Dendritic cell treated with granulocyte-macrophage colony-stimulating factor and Interleukin-4, amounts not matched to agents 40 ng/mL and 50 ng/mL, for 4 days (primary cell): Measurements from ENCODE around the gene GOLGA3.
"Not testable (repeated sequence)": the region's sequence is repeated elsewhere in the genome, so short reads cannot be mapped to it uniquely, and the experiment has no call there.

Source experiments
- H3K27ac Mint-ChIP-seq: one replicate; pipeline ENCODE4 v1.8.0; 2022; ENCODE audit warnings: mild to moderate bottlenecking, mixed read lengths
- H3K27me3 Mint-ChIP-seq: one replicate; pipeline ENCODE4 v1.8.0; 2022; ENCODE audit warnings: mild to moderate bottlenecking, mixed read lengths
- H3K36me3 Mint-ChIP-seq: one replicate; pipeline ENCODE4 v1.8.0; 2022; ENCODE audit warnings: low read depth, mixed read lengths
- H3K4me1 Mint-ChIP-seq: one replicate; pipeline ENCODE4 v1.8.0; 2022; ENCODE audit warnings: low read depth, mixed read lengths
- H3K4me3 Mint-ChIP-seq: one replicate; pipeline ENCODE4 v1.8.0; 2022; ENCODE audit warnings: mild to moderate bottlenecking, moderate library complexity, mixed read lengths
- H3K9me3 Mint-ChIP-seq: one replicate; pipeline ENCODE4 v1.8.0; 2022; ENCODE audit warnings: mixed read lengths
- intact Hi-C: fragments of 100-400 bp; cut with micrococcal nuclease; formaldehyde crosslinking; loops from one replicate; pipeline ENCODE4 v1.15.0; 2022

The GOLGA3 gene

GRCh38 chr12:132836795-132837331 lies 8.2 kb upstream of the GOLGA3 start:
- no peaks in the 10 kb centered on the region for H3K9me3 Mint-ChIP-seq
- peaks cover 6% of the 10 kb centered on the region for H3K4me1 Mint-ChIP-seq
- H3K36me3 Mint-ChIP-seq: peaks cover 94% of the 10 kb centered on the region
- intact Hi-C loops: no loop called here
- no peaks in the 10 kb centered on the region for H3K27me3 Mint-ChIP-seq
- H3K27ac Mint-ChIP-seq: no peak overlapping the region
- no peak overlapping the region for H3K4me3 Mint-ChIP-seq

- intact Hi-C loops: not testable (repeated sequence)
Observed at GRCh38 chr12:132836230-132836629, 7.6 kb upstream of the GOLGA3 start.

GRCh38 chr12:132835076-132836025 lies 6.7 kb upstream of the GOLGA3 start:
- H3K27ac Mint-ChIP-seq: peak overlapping the region; percentile 28
- intact Hi-C loops: no loop called here
- H3K4me1 Mint-ChIP-seq: peaks cover 6% of the 10 kb centered on the region
- H3K36me3 Mint-ChIP-seq: peaks cover 82% of the 10 kb centered on the region
- no peaks in the 10 kb centered on the region for H3K27me3 Mint-ChIP-seq
- H3K9me3 Mint-ChIP-seq: no peaks in the 10 kb centered on the region
- no peak overlapping the region for H3K4me3 Mint-ChIP-seq

More at GRCh38 chr12:132836230-132836629, 7.6 kb upstream of the GOLGA3 start:
- H3K27me3 Mint-ChIP-seq, H3K4me1 Mint-ChIP-seq, H3K27ac Mint-ChIP-seq, H3K9me3 Mint-ChIP-seq, H3K4me3 Mint-ChIP-seq: not testable (repeated sequence)
- peaks cover 91% of the 10 kb centered on the region for H3K36me3 Mint-ChIP-seq

GRCh38 chr12:132834181-132834711 lies 5.6 kb upstream of the GOLGA3 start:
- Mint-ChIP-seq H3K27me3 (no peaks in the 10 kb centered on the region), H3K9me3 (no peaks in the 10 kb centered on the region), H3K4me1 (peaks cover 5% of the 10 kb centered on the region), H3K4me3 (no peak overlapping the region), H3K27ac (peak overlapping the region; percentile 28), H3K36me3 (peaks cover 75% of the 10 kb centered on the region)
- intact Hi-C loops: no loop called here

- Mint-ChIP-seq H3K27me3 (no peaks in the 10 kb centered on the region), H3K9me3 (no peaks in the 10 kb centered on the region), H3K4me1 (peaks cover 6% of the 10 kb centered on the region), H3K27ac (no peak overlapping the region), H3K4me3 (no peak overlapping the region), H3K36me3 (peaks cover 75% of the 10 kb centered on the region)
- intact Hi-C loops: no loop called here
Observed at GRCh38 chr12:132833341-132833740, 4.7 kb upstream of the GOLGA3 start.

- intact Hi-C loops: no loop called here
- Mint-ChIP-seq H3K9me3 (no peaks in the 10 kb centered on the region), H3K36me3 (peaks cover 73% of the 10 kb centered on the region), H3K27me3 (no peaks in the 10 kb centered on the region), H3K4me1 (peaks cover 17% of the 10 kb centered on the region), H3K27ac (no peak overlapping the region), H3K4me3 (no peak overlapping the region)
Observed at GRCh38 chr12:132831771-132832170, 3.1 kb upstream of the GOLGA3 start.

GRCh38 chr12:132827763-132828703 lies 636 bp downstream of the GOLGA3 start:
- no peaks in the 10 kb centered on the region for H3K9me3 Mint-ChIP-seq
- peak overlapping the region; percentile 99 for H3K27ac Mint-ChIP-seq
- intact Hi-C loops: loop anchor here (2.0 to 5.0 kb wide), 2 partner anchors 59 to 66 kb away; partner anchors contain the start of genes ANKLE2 and CHFR
- H3K4me3 Mint-ChIP-seq: peak overlapping the region; percentile 92
- peaks cover 45% of the 10 kb centered on the region for H3K4me1 Mint-ChIP-seq
- no peaks in the 10 kb centered on the region for H3K27me3 Mint-ChIP-seq
- peaks cover 77% of the 10 kb centered on the region for H3K36me3 Mint-ChIP-seq

- H3K9me3 Mint-ChIP-seq: no peaks in the 10 kb centered on the region
- no peak overlapping the region for H3K27ac Mint-ChIP-seq
- intact Hi-C loops: loop anchor here (5.0 kb wide), 1 partner anchor 64 kb away; the partner anchor contains the start of gene ANKLE2
- H3K27me3 Mint-ChIP-seq: no peaks in the 10 kb centered on the region
- peaks cover 45% of the 10 kb centered on the region for H3K4me1 Mint-ChIP-seq
- no peak overlapping the region for H3K4me3 Mint-ChIP-seq
- H3K36me3 Mint-ChIP-seq: peaks cover 83% of the 10 kb centered on the region
Observed at GRCh38 chr12:132825861-132826260, 2.8 kb downstream of the GOLGA3 start.

GRCh38 chr12:132825089-132825488 lies 3.6 kb downstream of the GOLGA3 start:
- intact Hi-C loops: loop anchor here (5.0 kb wide), 1 partner anchor 63 kb away; the partner anchor contains the start of gene ANKLE2
- Mint-ChIP-seq H3K9me3 (no peaks in the 10 kb centered on the region), H3K36me3 (peaks cover 91% of the 10 kb centered on the region), H3K27ac (no peak overlapping the region), H3K4me1 (peaks cover 45% of the 10 kb centered on the region), H3K4me3 (no peak overlapping the region), H3K27me3 (no peaks in the 10 kb centered on the region)

- Mint-ChIP-seq H3K4me1 (peaks cover 39% of the 10 kb centered on the region), H3K4me3 (no peak overlapping the region), H3K9me3 (no peaks in the 10 kb centered on the region), H3K36me3 (peaks cover 95% of the 10 kb centered on the region), H3K27me3 (no peaks in the 10 kb centered on the region), H3K27ac (no peak overlapping the region)
- intact Hi-C loops: no loop called here
Observed at GRCh38 chr12:132824053-132824452, 4.6 kb downstream of the GOLGA3 start.

GRCh38 chr12:132818562-132818961 lies 10.1 kb downstream of the GOLGA3 start:
- intact Hi-C loops: no loop called here
- no peak overlapping the region for H3K27ac Mint-ChIP-seq

GRCh38 chr12:132814232-132814631 lies 14.4 kb downstream of the GOLGA3 start:
- no peaks in the 10 kb centered on the region for H3K4me1 Mint-ChIP-seq
- H3K27ac Mint-ChIP-seq: no peak overlapping the region
- H3K9me3 Mint-ChIP-seq: peaks cover 10% of the 10 kb centered on the region
- no peak overlapping the region for H3K4me3 Mint-ChIP-seq
- H3K27me3 Mint-ChIP-seq: no peaks in the 10 kb centered on the region
- intact Hi-C loops: no loop called here
- H3K36me3 Mint-ChIP-seq: peaks cover 91% of the 10 kb centered on the region

More at GRCh38 chr12:132818562-132818961, 10.1 kb downstream of the GOLGA3 start:
- no peak overlapping the region for H3K4me3 Mint-ChIP-seq
- no peaks in the 10 kb centered on the region for H3K4me1 Mint-ChIP-seq
- H3K9me3 Mint-ChIP-seq: no peaks in the 10 kb centered on the region
- H3K27me3 Mint-ChIP-seq: no peaks in the 10 kb centered on the region
- H3K36me3 Mint-ChIP-seq: peaks cover 92% of the 10 kb centered on the region

- intact Hi-C loops: no loop called here
- H3K27me3 Mint-ChIP-seq: no peaks in the 10 kb centered on the region
- H3K9me3 Mint-ChIP-seq: peaks cover 10% of the 10 kb centered on the region
- no peaks in the 10 kb centered on the region for H3K4me1 Mint-ChIP-seq
- no peak overlapping the region for H3K27ac Mint-ChIP-seq
- no peak overlapping the region for H3K4me3 Mint-ChIP-seq
- peaks cover 90% of the 10 kb centered on the region for H3K36me3 Mint-ChIP-seq
Observed at GRCh38 chr12:132813443-132813842, 15.2 kb downstream of the GOLGA3 start.
